ENCODE results near the gene GOSR2. TPM values are rescaled to one million over a fixed set of nuclear protein-coding genes. Genes with fewer than 3 reads are reported as not detected.
"Not testable (repeated sequence)": the region's sequence is repeated elsewhere in the genome, so short reads cannot be mapped to it uniquely, and the experiment has no call there.

The GOSR2 gene
- total RNA-seq, 1 experiment from 2014 or later, result 53.5 TPM

DNA sequence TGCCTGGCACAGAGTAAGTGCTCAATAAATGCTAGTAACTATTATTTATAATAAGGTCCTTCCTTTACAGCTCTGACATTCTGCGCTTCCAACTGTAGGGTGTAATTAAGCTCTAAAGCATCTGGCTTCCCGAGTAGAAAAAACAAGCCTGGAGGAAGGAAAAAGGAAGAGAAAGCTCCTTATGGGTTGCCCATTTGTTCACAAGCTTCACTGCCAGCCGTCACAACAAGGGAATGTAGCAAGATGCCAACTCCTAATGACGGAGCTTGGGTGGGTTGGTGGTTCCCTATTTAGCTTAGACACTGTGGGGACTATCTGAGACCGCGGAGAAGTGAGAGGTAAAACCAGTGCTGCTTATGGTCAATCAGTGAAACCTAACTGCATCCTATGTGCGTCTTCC lies 63.4 kb downstream of the GOSR2 start:
- no peak overlapping the region for H4K91ac ChIP-seq (ENCODE audit: insufficient read length, low read depth, low read length)
- no peak overlapping the region for H2BK12ac ChIP-seq (ENCODE audit: insufficient read length, low read depth, low read length)
- no peak overlapping the region for H3K4me3 Mint-ChIP-seq
- no peak overlapping the region for H4K8ac ChIP-seq (replicated peaks; ENCODE audit: insufficient read length, low read depth, low read length)
- no peak overlapping the region for H3K56ac ChIP-seq (ENCODE audit: insufficient read length, low read depth, low read length)
- H3K9ac ChIP-seq (ENCODE audit: extremely low read depth, insufficient read length, low read length), result no peak overlapping the region
- H3K9me3 ChIP-seq (ENCODE audit: control insufficient read depth, low read depth, low read length), result no peaks in the 10 kb centered on the region
- H3K23me2 ChIP-seq (ENCODE audit: insufficient read length, low read depth, low read length, poor library complexity, severe bottlenecking), result no peaks in the 10 kb centered on the region
- no peaks in the 10 kb centered on the region for H4K20me1 ChIP-seq (ENCODE audit: control insufficient read depth, insufficient read depth, insufficient read length)
- no peak overlapping the region for H2AK5ac ChIP-seq (ENCODE audit: insufficient read length, low read length)
- no peak overlapping the region for H3K4me2 ChIP-seq (ENCODE audit: insufficient read depth, insufficient read length, low read length)
- H3K27ac ChIP-seq (ENCODE audit: insufficient read length, low read depth, low read length), result no peak overlapping the region
- H3K36me3 Mint-ChIP-seq (ENCODE audit: insufficient read depth in 1 of 3, low read depth in 3 of 3), result no peaks in the 10 kb centered on the region; a peak in 1 of 7 replicates
- no peaks in the 10 kb centered on the region for H3K79me1 ChIP-seq (ENCODE audit: insufficient read depth, low read depth, low read length, poor library complexity, severe bottlenecking)
- H3K9me3 Mint-ChIP-seq, result peaks cover 0 to 6% of the 10 kb centered on the region in 2 experiments; a peak in 1 of 5 replicates
- H2BK15ac ChIP-seq (ENCODE audit: low read depth, low read length), result no peak overlapping the region
- H3K4ac ChIP-seq (ENCODE audit: low read depth, low read length), result no peak overlapping the region
- H3K79me2 ChIP-seq (ENCODE audit: insufficient read depth, low read length), result no peaks in the 10 kb centered on the region
- TF ChIP-seq, protein P1, sequence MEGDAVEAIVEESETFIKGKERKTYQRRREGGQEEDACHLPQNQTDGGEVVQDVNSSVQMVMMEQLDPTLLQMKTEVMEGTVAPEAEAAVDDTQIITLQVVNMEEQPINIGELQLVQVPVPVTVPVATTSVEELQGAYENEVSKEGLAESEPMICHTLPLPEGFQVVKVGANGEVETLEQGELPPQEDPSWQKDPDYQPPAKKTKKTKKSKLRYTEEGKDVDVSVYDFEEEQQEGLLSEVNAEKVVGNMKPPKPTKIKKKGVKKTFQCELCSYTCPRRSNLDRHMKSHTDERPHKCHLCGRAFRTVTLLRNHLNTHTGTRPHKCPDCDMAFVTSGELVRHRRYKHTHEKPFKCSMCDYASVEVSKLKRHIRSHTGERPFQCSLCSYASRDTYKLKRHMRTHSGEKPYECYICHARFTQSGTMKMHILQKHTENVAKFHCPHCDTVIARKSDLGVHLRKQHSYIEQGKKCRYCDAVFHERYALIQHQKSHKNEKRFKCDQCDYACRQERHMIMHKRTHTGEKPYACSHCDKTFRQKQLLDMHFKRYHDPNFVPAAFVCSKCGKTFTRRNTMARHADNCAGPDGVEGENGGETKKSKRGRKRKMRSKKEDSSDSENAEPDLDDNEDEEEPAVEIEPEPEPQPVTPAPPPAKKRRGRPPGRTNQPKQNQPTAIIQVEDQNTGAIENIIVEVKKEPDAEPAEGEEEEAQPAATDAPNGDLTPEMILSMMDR (conservative IDR thresholded peaks at IDR 0.05), result no peak
- WGBS (ENCODE audit: extremely low coverage, insufficient read length, low lambda C conversion rate), result no CpG with 5 or more reads among the region's 7 CpGs
- H2BK20ac ChIP-seq (ENCODE audit: low read depth, low read length, poor library complexity, severe bottlenecking), result no peak overlapping the region
- H2BK5ac ChIP-seq (ENCODE audit: insufficient read length, low read length), result no peak overlapping the region
- no peaks in the 10 kb centered on the region for H3K27me3 ChIP-seq (ENCODE audit: insufficient read depth, low read length)
- H3T11ph ChIP-seq (ENCODE audit: low read length), result no peak overlapping the region
- no peak overlapping the region for H2AFZ ChIP-seq (ENCODE audit: low read length)
- H3K14ac ChIP-seq (ENCODE audit: insufficient read depth, low read length), result no peak overlapping the region
- no peaks in the 10 kb centered on the region for H3K4me1 ChIP-seq (ENCODE audit: insufficient read depth, low read length)
- H2BK120ac ChIP-seq (ENCODE audit: low read depth, low read length, poor library complexity, severe bottlenecking), result no peak overlapping the region
- no peak overlapping the region for H3K27ac Mint-ChIP-seq
- H4K5ac ChIP-seq (ENCODE audit: insufficient read length, low read depth, low read length), result no peak overlapping the region
- H3K4me1 Mint-ChIP-seq, result peaks cover 5 to 13% of the 10 kb centered on the region in 2 experiments
- DNase-seq, result no peak
- H3K27me3 Mint-ChIP-seq (ENCODE audit: low read depth), result peaks cover 55% of the 10 kb centered on the region
- no peak overlapping the region for H3K23ac ChIP-seq (ENCODE audit: insufficient read length, low read depth, low read length)
- no peak overlapping the region for H3K18ac ChIP-seq (ENCODE audit: insufficient read length, low read depth, low read length)

DNA sequence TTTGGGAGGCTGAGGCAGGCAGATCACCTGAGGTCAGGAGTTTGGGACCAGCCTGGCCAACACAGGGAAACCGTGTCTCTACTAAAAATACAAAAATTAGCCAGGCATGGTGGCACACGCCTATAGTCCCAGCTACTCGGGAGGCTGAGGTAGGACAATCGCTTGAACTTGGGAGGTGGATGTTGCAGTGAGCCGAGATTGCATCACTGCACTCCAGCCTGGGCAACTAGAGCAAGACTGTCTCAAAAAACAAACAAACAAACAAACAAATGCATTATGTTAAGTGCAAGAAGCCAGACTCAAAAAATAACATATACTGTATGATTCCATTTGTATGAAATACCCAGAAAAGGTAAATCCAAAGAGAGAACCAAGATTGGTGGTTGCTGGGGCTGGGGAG lies 65.0 kb downstream of the GOSR2 start:
- no CpG with 5 or more reads among the region's 5 CpGs for WGBS (ENCODE audit: extremely low coverage, insufficient read length, low lambda C conversion rate)
- not testable (repeated sequence) for H3K27ac ChIP-seq (ENCODE audit: insufficient read length, low read depth, low read length); H3K18ac ChIP-seq (ENCODE audit: insufficient read length, low read depth, low read length); H2BK5ac ChIP-seq (ENCODE audit: insufficient read length, low read length); H3K9ac ChIP-seq (ENCODE audit: extremely low read depth, insufficient read length, low read length); H2BK15ac ChIP-seq (ENCODE audit: low read depth, low read length); H4K5ac ChIP-seq (ENCODE audit: insufficient read length, low read depth, low read length); H3K4ac ChIP-seq (ENCODE audit: low read depth, low read length); H2BK20ac ChIP-seq (ENCODE audit: low read depth, low read length, poor library complexity, severe bottlenecking); H2BK120ac ChIP-seq (ENCODE audit: low read depth, low read length, poor library complexity, severe bottlenecking); H3T11ph ChIP-seq (ENCODE audit: low read length); H4K91ac ChIP-seq (ENCODE audit: insufficient read length, low read depth, low read length); H3K4me2 ChIP-seq (ENCODE audit: insufficient read depth, insufficient read length, low read length); H4K20me1 ChIP-seq (ENCODE audit: control insufficient read depth, insufficient read depth, insufficient read length); H4K8ac ChIP-seq (replicated peaks; ENCODE audit: insufficient read length, low read depth, low read length); H3K14ac ChIP-seq (ENCODE audit: insufficient read depth, low read length); H3K36me3 Mint-ChIP-seq (ENCODE audit: insufficient read depth in 1 of 3, low read depth in 3 of 3); H3K56ac ChIP-seq (ENCODE audit: insufficient read length, low read depth, low read length); H2BK12ac ChIP-seq (ENCODE audit: insufficient read length, low read depth, low read length); H3K4me1 Mint-ChIP-seq; H3K4me3 Mint-ChIP-seq; H3K9me3 ChIP-seq (ENCODE audit: control insufficient read depth, low read depth, low read length); H3K27me3 ChIP-seq (ENCODE audit: insufficient read depth, low read length); H3K27ac Mint-ChIP-seq; H3K23me2 ChIP-seq (ENCODE audit: insufficient read length, low read depth, low read length, poor library complexity, severe bottlenecking); H3K79me2 ChIP-seq (ENCODE audit: insufficient read depth, low read length); H2AFZ ChIP-seq (ENCODE audit: low read length); H3K23ac ChIP-seq (ENCODE audit: insufficient read length, low read depth, low read length); H2AK5ac ChIP-seq (ENCODE audit: insufficient read length, low read length); H3K9me3 Mint-ChIP-seq; H3K4me1 ChIP-seq (ENCODE audit: insufficient read depth, low read length); H3K79me1 ChIP-seq (ENCODE audit: insufficient read depth, low read depth, low read length, poor library complexity, severe bottlenecking); DNase-seq
- peaks cover 47% of the 10 kb centered on the region for H3K27me3 Mint-ChIP-seq (ENCODE audit: low read depth)

All from H9 (cell line).